ENCODE results near the gene RPP30. TPM values are rescaled to one million over a fixed set of nuclear protein-coding genes. Genes with fewer than 3 reads are reported as not detected.
"Not testable (repeated sequence)": the region's sequence is repeated elsewhere in the genome, so short reads cannot be mapped to it uniquely, and the experiment has no call there.

Gene RPP30
- polyA plus RNA-seq, 3 donors = 51.9 to 53.3 (median 53.0) TPM

DNA sequence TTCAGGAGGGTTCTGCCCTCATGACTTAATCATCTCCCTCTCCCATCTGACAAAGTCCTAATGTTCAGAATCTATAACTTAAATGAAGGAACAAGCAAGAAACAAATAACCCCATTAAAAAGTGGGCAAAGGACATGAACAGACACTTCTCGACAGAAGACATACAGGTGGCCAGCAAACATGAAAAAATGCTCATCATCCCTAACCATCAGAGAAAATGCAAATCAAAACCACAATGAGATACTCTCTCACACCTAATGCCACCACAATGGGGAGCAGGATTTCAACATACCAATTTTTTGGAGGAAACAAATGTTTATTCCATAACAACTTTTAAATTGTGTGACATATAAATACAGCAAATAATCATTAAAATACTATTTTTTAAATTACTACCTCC lies 11.0 kb upstream of the RPP30 start:
- no peak for DNase-seq

DNA sequence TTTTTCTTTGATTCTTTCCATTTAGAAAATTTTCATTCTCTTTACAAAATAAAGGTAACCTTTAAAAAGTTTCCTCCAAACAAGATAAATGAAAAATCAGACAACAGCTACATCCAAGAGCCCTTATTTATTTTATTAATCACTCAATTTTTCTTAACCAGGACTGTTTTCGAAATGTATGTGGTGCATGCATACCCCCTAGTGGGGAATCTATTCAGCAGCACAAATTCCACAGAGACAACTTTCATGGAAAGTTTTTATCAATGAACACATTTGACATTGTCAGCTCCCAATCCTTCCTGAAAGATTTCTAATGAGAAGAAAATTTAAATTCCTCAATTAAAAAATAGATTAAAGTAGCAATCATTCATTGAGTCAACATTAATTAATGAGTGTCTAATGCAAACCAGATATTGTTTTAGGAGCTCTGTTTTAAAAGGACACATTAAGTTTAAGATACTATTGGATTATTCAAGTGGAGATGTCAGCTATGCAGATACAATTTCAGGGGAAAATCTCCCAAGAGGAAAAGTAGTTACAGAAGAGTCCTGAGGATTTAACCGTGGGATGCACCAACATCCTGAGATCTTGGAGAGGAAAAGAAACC lies 8.8 kb upstream of the RPP30 start:
- peak; percentile 21 for DNase-seq

GRCh38 chr10:90865401-90865800 lies 6.4 kb upstream of the RPP30 start:
- DNase-seq = no peak

GRCh38 chr10:90866050-90866598 lies 5.7 kb upstream of the RPP30 start:
- no peak for DNase-seq

DNA sequence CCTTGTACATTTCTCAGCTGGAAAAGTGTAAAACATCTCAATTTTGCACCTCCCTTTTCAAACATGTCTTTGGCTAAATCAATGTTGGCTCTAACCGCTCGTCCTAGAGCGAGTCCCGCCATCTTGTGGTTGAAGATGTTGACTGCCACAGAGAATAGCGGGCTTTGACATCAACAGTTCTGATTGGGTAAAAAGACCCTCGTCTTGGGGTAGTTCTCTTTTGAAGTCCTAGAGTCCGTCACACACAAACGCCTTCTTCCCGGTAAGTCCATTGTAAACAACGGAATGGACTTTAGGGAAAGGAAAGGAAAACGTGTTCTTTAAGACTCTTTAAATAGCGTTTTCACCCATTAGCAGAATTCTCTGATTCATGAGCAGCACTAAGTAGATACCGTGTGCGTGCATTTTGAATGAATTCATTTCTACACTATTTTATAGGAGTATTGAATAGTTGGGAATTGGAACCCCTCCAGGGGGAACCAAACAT lies 452 bp upstream of the RPP30 start:
- peak; percentile 76 for DNase-seq

DNA sequence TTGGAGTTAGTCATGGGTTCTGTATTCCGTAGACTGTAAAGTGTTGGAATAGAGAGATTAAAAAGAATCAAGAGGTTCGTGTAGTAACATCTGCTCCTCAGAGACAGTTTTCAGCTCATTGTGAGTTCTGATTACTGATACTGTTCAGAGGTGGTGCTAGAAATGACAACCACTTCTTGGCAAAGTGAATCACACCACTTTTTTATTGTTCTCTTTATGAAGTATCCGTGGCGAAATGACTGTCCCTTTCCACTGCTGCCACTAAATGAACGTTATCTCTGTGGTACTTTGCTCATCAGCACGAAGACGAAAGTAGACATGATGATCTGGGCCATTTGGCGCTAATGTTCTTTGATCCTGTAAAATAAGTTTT lies 860 bp downstream of the RPP30 start:
- no peak for DNase-seq

GRCh38 chr10:90879062-90879461 lies 7.3 kb downstream of the RPP30 start:
- DNase-seq = no peak

DNA sequence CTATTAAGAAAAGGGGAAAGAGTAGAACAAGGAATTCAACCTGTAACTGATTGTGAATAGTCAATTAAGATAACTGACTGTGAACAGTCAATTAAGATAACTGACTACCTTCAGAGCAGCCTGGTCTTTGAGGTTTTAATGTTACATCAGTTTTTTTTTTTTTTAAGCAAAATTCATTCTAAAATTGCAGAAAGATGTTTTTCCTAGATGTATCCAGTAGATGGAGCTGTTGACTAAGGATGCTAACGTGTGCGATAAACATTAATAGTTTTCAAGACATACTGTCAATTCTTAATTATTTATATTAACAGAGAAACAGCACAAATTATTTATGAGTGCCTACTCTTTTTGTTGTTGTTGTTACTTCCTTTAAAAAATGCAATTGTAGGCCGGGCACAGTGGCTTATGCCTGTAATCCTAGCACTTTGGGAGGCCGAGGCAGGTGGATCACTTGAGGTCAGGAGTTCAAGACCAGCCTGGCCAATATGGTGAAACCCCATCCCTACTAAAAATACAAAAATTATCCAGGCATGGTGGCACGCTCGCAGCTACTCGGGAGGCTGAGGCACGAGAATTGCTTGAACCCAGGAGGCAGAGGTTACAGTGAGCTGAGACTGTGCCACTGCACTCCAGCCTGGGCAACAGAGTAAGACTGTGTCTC lies 8.4 kb downstream of the RPP30 start:
- DNase-seq = peak; percentile 24

DNA sequence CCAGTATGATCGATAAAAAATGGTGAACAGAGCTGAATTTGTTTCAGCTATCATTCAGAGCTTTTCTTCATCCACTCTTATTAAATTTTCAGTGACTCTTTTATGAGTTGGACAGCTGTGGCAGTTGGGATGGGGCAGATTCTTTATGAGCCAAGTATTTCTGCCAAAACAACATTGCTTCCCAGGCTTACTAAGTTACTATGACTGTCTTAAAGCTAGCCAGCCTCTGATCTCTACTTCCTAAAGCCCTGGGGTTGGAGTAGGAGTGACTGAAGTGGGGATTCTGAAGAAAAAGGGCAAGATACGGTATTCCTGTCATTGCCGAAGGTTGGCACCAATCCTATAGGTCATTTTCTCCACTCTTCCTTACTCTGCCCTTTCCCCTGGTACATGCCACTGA lies 12.7 kb downstream of the RPP30 start:
- no peak for DNase-seq

GRCh38 chr10:90885176-90885575 lies 13.4 kb downstream of the RPP30 start:
- DNase-seq = no peak

- DNase-seq = no peak
Observed at GRCh38 chr10:90887555-90887954, 15.8 kb downstream of the RPP30 start.

GRCh38 chr10:90888387-90888786 lies 16.6 kb downstream of the RPP30 start:
- DNase-seq = no peak

GRCh38 chr10:90889636-90890035 lies 17.9 kb downstream of the RPP30 start:
- no peak for DNase-seq

- no peak for DNase-seq
Observed at GRCh38 chr10:90890347-90890746, 18.6 kb downstream of the RPP30 start.

DNA sequence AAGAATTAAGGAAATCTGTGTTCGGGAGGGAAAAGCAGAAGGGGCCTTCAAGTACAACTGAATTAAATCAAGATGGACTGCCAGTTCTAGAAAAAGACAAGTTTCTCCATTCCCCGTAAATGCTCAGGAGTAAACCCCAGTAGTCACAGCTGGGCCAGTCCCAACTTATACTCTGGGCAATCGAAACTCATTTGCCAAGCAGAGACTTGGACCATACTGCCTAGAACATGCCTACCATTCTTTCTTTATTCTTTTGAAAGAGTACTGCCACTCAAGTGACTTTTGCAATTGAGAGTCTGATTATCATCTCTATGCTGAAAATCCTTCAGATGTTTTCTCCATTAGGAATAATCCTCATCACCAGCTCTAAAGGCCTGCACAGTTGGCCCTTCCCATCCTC lies 21.4 kb downstream of the RPP30 start:
- no peak for DNase-seq

DNA sequence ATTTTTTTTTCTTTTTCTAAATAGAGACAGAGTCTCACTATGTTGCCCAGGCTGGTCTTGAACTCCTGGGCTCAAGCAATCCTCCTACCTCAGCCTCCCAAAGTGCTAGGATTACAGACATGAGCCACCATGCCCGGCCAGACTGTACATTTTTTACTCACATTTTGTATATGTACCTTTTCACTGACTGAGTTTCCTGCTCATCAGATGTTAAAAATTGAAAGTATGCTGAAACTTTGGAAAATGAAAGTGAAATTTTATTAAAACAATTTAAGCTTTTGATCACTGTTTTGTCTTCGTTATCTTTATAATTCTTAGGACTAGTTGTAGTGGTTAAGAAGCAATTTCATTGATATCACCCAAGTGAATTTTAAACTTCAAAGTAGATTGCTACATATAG lies 25.1 kb downstream of the RPP30 start:
- not testable (repeated sequence) for DNase-seq

- no peak for DNase-seq
Observed at GRCh38 chr10:90905925-90906324, 34.2 kb downstream of the RPP30 start.

DNA sequence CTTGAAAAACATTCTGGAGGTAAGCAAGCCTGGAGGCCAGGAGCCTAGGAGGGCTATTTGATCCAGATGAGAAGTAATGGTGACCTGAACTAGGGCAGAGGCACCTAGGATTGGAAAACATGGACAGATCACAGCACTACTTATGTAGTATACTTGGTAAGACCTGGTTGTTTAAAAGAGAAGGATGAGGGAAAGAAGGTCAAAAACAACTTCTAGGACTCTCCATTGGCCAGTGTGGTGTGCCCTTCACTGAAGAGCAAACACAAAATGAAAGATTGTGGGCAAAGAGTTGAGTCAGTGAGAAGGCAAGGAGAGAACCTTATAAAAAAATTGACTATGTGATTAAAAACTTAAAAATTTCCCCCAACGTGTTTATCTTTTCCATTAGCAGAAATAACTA lies 34.8 kb downstream of the RPP30 start:
- DNase-seq = no peak

DNA sequence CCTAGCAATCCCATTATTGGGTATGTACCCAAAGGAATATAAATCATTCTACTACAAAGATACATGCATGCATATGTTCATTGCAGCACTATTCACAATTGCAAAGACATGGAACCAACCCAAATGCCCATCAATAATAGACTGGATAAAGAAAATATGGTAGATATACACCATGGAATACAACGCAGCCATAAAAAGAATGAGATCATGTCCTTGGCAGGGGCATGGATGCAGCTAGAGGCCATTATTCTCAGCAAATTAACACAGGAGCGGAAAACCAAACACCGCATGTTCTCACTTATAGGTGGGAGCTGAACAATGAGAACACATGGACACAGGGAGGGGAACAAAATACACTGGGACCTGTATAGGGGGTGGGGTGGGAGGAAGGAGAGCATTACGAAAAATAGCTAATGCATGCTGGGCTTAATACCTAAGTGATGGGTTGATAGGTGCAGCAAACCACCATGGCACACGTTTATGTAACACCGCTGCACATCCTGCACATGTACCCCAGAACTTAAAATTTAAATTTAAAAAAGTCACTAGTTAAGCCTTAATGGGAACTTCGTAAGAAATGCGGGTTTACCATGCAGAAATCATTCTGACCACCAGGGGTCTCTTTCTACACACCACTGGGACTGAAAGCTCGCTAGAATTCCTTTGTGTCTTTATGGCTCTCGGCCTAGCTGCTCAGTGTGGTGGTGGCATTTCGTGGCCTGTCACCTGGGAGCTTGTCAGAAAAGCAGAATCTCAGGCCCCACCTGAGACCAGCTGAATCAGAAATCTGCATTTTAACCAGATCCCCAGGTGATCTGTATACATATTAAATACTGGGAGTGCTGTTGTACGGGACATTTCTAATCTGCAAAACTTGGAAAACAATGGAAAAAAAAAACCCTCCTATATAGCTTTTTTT lies 39.6 kb downstream of the RPP30 start:
- peak; percentile 83 for DNase-seq

DNA sequence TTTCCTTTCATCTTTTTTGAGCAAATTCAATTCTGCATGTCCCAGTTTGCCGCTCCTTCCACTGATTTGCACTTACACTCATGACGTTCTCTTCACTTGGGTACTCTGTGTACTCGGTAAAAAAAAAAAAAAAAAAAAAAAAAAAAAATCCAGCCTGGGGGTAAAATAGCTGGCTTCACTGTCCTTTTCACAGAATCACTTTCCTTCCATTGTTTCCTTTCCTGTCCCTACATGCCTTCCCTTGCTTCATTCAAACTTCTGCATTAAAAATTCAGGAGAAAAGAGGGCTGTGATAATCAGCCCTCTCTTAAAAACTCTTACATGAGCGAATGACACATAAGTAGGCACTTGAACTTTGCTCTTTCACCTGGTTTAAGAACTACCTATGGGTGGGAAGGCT lies 40.4 kb downstream of the RPP30 start:
- DNase-seq = no peak

DNA sequence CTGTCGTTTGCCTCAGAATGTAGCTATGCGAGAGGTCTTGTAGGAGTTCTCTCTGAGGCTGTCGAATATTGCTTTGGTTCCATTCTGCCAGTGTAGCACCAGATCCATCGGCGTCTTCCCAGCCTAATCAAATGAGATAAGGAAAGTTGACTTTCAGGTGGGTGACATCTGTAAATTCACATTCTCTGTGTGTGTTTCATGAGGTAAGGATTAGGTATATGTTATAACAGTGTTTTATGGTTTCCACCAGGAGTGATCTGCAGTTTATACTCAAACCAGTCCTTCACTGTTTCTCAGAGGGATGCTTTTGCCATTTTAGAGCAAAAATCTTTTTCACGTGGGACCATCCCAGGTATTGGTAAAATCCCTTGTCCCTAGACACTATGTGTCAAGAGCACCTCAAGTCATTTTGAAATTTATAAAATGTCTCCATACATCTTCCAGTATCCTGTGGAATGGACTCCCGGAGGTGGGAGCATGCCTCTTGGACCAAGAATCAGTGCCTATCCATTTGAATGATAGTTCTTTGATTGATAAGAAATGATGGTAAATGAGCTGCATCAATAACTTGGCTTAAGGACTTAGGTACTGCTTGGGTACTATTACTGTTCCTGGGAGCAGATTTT lies 41.2 kb downstream of the RPP30 start:
- DNase-seq = no peak

All from renal pelvis (tissue), 4 donors.